ENCODE results near the gene GZMB. TPM values are rescaled to one million over a fixed set of nuclear protein-coding genes. Genes with fewer than 3 reads are reported as not detected.

The GZMB gene
- total RNA-seq, 1 experiment from 2014 or later = 0.74 TPM

GRCh38 chr14:24664366-24664765 lies 30.4 kb upstream of the GZMB start:
- Histone ChIP-seq H3K9me3 (ENCODE audit: control insufficient read depth in 1 of 2, insufficient read depth in 1 of 2, low read depth in 1 of 2, low read length in 2 of 2) (no peaks in the 10 kb centered on the region), H3K79me2 (ENCODE audit: insufficient read depth, low read length) (no peaks in the 10 kb centered on the region), H3K4me1 (ENCODE audit: control insufficient read depth in 1 of 2, insufficient read depth in 2 of 2, low read length in 2 of 2) (no peaks in the 10 kb centered on the region), H3K4me3 (replicated peaks in 1 of 2; ENCODE audit: low read depth in 1 of 2, low read length in 2 of 2) (no peak overlapping the region), H3K9me2 (ENCODE audit: insufficient read depth) (no peaks in the 10 kb centered on the region), H3K27me3 (ENCODE audit: insufficient read depth, low read length) (no peaks in the 10 kb centered on the region), H4K20me1 (ENCODE audit: insufficient read depth) (no peaks in the 10 kb centered on the region; the same call in 1 of the 2 replicates), H3K9ac (ENCODE audit: low read length) (no peak overlapping the region), H3K4me2 (ENCODE audit: low read length) (no peak overlapping the region), H2AFZ (ENCODE audit: low read depth, low read length, poor library complexity, severe bottlenecking) (no peak overlapping the region), H3K36me3 (ENCODE audit: control insufficient read depth in 1 of 2, insufficient read depth in 2 of 2, low read length in 2 of 2) (no peaks in the 10 kb centered on the region), H3K27ac (ENCODE audit: low read depth, low read length) (no peak overlapping the region)
- RAD21 ChIA-PET (ENCODE audit: low non-redundant PET in 1 of 2, low total read pairs in 2 of 2, uncharacterized antibody in 2 of 2, unreplicated experiment in 2 of 2) = no interaction called here
- intact Hi-C loops (cut with micrococcal nuclease) = no loop called here
- no TSS peak for BruUV-seq (replicated peaks)
- DNase-seq (ENCODE audit: low read depth, low spot score) (no peak), ATAC-seq (no peak)
- TF ChIP-seq EZH2phosphoT487 (IDR thresholded peaks at IDR 0.05; ENCODE audit: borderline replicate concordance) (no peak), ZFX (IDR thresholded peaks at IDR 0.05) (no peak), REST (IDR thresholded peaks at IDR 0.05; ENCODE audit: low read depth) (no peak), SP1 (IDR thresholded peaks at IDR 0.05; ENCODE audit: low read depth) (no peak), SRF (IDR thresholded peaks at IDR 0.05; ENCODE audit: low read depth) (no peak), RAD21 (IDR thresholded peaks at IDR 0.05; ENCODE audit: low read depth) (no peak), JUND (IDR thresholded peaks at IDR 0.05) (no peak)
- POLR2A ChIA-PET = no interaction called here
- CTCF ChIA-PET = no interaction called here

- ChIA-PET RAD21 (ENCODE audit: low non-redundant PET in 1 of 2, low total read pairs in 2 of 2, uncharacterized antibody in 2 of 2, unreplicated experiment in 2 of 2) (no interaction called here), POLR2A (no interaction called here)
- TF ChIP-seq REST (IDR thresholded peaks at IDR 0.05; ENCODE audit: low read depth) = no peak
- TF ChIP-seq ZNF274 (IDR thresholded peaks at IDR 0.05; ENCODE audit: low read depth, low read length) = no peak
- no peak for TF ChIP-seq CEBPB (IDR thresholded peaks at IDR 0.05; ENCODE audit: low read depth)
- TF ChIP-seq POLR2AphosphoS5 (IDR thresholded peaks at IDR 0.05; ENCODE audit: low read depth, low read length) = no peak
- TF ChIP-seq POLR2A (IDR thresholded peaks at IDR 0.05; ENCODE audit: borderline replicate concordance, extremely low read depth, insufficient read depth, insufficient read length) = no peak
- TF ChIP-seq MAX (IDR thresholded peaks at IDR 0.05) = no peak
- TF ChIP-seq CTCF (IDR thresholded peaks at IDR 0.05 in 2 of 3, conservative IDR thresholded peaks at IDR 0.05 in 1 of 3; ENCODE audit: borderline replicate concordance in 1 of 3, insufficient read depth in 1 of 3, low read depth in 2 of 3, low read length in 2 of 3) = no peak
Measured at GRCh38 chr14:24662753-24663152, 28.8 kb upstream of the GZMB start.

More at GRCh38 chr14:24662753-24663152, 28.8 kb upstream of the GZMB start:
- DNase-seq (ENCODE audit: low read depth, low spot score) (no peak), ATAC-seq (no peak)
- CTCF ChIA-PET = no interaction called here
- H3K27me3 ChIP-seq (ENCODE audit: insufficient read depth, low read length) = no peaks in the 10 kb centered on the region
- no peaks in the 10 kb centered on the region for H4K20me1 ChIP-seq (ENCODE audit: insufficient read depth)
- BruUV-seq (replicated peaks) = no TSS peak
- no peaks in the 10 kb centered on the region for H3K4me1 ChIP-seq (ENCODE audit: control insufficient read depth in 1 of 2, insufficient read depth in 2 of 2, low read length in 2 of 2)
- no peak overlapping the region for H3K9ac ChIP-seq (ENCODE audit: low read length)
- H3K4me2 ChIP-seq (ENCODE audit: low read length) = no peak overlapping the region
- H2AFZ ChIP-seq (ENCODE audit: low read depth, low read length, poor library complexity, severe bottlenecking) = no peak overlapping the region
- H3K9me2 ChIP-seq (ENCODE audit: insufficient read depth) = no peaks in the 10 kb centered on the region
- no peaks in the 10 kb centered on the region for H3K36me3 ChIP-seq (ENCODE audit: control insufficient read depth in 1 of 2, insufficient read depth in 2 of 2, low read length in 2 of 2)
- H3K9me3 ChIP-seq (ENCODE audit: control insufficient read depth in 1 of 2, insufficient read depth in 1 of 2, low read depth in 1 of 2, low read length in 2 of 2) = no peaks in the 10 kb centered on the region
- intact Hi-C loops (cut with micrococcal nuclease) = no loop called here
- no peak overlapping the region for H3K27ac ChIP-seq (ENCODE audit: low read depth, low read length)
- H3K79me2 ChIP-seq (ENCODE audit: insufficient read depth, low read length) = no peaks in the 10 kb centered on the region
- no peak overlapping the region for H3K4me3 ChIP-seq (replicated peaks in 1 of 2; ENCODE audit: low read depth in 1 of 2, low read length in 2 of 2)

Data from HCT116 (cell line).